GM13976 (cell line): ENCODE results near the gene BCKDK.

Experiments used
- DNase-seq: peaks from one replicate; pipeline ENCODE4 v3.0.0; 2012; ENCODE audit warnings: low spot score
- in situ Hi-C: fragments of 300-500 bp; cut with MboI; formaldehyde crosslinking; loops from one replicate; pipeline ENCODE4 v1.12.0; 2022; ENCODE audit warnings: low sequenced_read_pairs, mixed read lengths, inconsistent platforms; ENCODE audit not compliant: unreplicated experiment
- TF ChIP-seq, protein P1 (sequence below): IDR thresholded peaks from 2 replicates; pipeline ENCODE4 v1.5.1; 2012; ENCODE audit warnings: borderline replicate concordance, mild to moderate bottlenecking; ENCODE audit not compliant: insufficient read depth; ENCODE audit errors: extremely low read depth, missing control alignments, control extremely low read depth

The BCKDK gene

GRCh38 chr16:31108794-31109558, 790 bp downstream of the BCKDK start:
- TF ChIP-seq, protein P1, sequence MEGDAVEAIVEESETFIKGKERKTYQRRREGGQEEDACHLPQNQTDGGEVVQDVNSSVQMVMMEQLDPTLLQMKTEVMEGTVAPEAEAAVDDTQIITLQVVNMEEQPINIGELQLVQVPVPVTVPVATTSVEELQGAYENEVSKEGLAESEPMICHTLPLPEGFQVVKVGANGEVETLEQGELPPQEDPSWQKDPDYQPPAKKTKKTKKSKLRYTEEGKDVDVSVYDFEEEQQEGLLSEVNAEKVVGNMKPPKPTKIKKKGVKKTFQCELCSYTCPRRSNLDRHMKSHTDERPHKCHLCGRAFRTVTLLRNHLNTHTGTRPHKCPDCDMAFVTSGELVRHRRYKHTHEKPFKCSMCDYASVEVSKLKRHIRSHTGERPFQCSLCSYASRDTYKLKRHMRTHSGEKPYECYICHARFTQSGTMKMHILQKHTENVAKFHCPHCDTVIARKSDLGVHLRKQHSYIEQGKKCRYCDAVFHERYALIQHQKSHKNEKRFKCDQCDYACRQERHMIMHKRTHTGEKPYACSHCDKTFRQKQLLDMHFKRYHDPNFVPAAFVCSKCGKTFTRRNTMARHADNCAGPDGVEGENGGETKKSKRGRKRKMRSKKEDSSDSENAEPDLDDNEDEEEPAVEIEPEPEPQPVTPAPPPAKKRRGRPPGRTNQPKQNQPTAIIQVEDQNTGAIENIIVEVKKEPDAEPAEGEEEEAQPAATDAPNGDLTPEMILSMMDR = no peak
- DNase-seq = peak; percentile 30
- in situ Hi-C loops = no loop called here

- DNase-seq = no peak
- in situ Hi-C loops = no loop called here
- TF ChIP-seq, protein P1 = no peak
Measured at GRCh38 chr16:31109622-31110021, 1.4 kb downstream of the BCKDK start.

DNA sequence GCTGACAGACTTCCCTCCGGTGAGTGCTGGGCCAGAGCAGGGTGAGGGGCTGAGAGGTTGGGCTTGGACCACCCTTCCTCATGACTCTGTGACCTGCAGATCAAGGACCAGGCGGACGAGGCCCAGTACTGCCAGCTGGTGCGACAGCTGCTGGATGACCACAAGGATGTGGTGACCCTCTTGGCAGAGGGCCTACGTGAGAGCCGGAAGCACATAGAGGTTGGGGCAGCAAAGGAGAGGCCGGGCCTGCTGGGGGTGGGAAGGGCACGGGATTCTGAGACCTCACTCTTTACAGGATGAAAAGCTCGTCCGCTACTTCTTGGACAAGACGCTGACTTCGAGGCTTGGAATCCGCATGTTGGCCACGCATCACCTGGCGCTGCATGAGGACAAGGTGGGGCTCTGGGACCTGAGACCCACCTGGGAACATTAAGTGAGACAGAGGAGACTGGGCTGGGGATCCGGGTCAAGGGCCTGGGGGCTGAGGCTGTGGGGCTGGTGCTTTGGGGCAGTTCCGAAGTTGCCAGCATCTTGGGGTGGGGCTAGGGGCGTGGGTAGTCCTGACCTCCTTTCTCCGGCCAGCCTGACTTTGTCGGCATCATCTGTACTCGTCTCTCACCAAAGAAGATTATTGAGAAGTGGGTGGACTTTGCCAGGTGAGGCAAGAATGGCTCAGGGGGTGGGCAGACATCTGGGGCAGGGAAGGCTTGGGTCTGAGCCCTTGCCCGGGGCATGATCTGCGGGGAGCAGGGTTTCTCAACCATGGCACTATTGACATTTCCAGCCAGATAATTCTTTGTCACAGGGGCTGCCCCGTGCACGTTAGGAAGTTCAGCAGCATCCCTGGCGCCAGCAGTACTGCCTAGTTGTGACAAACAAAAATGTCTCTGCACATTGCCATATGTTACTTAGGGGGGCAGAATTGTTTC, 2.2 kb downstream of the BCKDK start:
- DNase-seq = no peak
- in situ Hi-C loops = no loop called here

GRCh38 chr16:31111881-31112466, 3.8 kb downstream of the BCKDK start:
- TF ChIP-seq, protein P1 = no peak
- no peak for DNase-seq
- in situ Hi-C loops = no loop called here

More for the DNA sequence above, 2.2 kb downstream of the BCKDK start:
- TF ChIP-seq, protein P1 = no peak

- TF ChIP-seq, protein P1 = no peak
Measured at GRCh38 chr16:31112711-31113110, 4.5 kb downstream of the BCKDK start.

More at GRCh38 chr16:31112711-31113110, 4.5 kb downstream of the BCKDK start:
- in situ Hi-C loops = no loop called here
- DNase-seq = no peak
